CD4-positive, alpha-beta T cell treated with Interleukin-15 for 4 hours (primary cell): ENCODE results near the gene RERG.
"Not testable (repeated sequence)": the region's sequence is repeated elsewhere in the genome, so short reads cannot be mapped to it uniquely, and the experiment has no call there.

Source experiments
- DNase-seq: peaks from one replicate; pipeline ENCODE4 v3.0.0-alpha.2; 2020; ENCODE audit warnings: low spot score

The RERG gene, protein sequence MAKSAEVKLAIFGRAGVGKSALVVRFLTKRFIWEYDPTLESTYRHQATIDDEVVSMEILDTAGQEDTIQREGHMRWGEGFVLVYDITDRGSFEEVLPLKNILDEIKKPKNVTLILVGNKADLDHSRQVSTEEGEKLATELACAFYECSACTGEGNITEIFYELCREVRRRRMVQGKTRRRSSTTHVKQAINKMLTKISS

DNA sequence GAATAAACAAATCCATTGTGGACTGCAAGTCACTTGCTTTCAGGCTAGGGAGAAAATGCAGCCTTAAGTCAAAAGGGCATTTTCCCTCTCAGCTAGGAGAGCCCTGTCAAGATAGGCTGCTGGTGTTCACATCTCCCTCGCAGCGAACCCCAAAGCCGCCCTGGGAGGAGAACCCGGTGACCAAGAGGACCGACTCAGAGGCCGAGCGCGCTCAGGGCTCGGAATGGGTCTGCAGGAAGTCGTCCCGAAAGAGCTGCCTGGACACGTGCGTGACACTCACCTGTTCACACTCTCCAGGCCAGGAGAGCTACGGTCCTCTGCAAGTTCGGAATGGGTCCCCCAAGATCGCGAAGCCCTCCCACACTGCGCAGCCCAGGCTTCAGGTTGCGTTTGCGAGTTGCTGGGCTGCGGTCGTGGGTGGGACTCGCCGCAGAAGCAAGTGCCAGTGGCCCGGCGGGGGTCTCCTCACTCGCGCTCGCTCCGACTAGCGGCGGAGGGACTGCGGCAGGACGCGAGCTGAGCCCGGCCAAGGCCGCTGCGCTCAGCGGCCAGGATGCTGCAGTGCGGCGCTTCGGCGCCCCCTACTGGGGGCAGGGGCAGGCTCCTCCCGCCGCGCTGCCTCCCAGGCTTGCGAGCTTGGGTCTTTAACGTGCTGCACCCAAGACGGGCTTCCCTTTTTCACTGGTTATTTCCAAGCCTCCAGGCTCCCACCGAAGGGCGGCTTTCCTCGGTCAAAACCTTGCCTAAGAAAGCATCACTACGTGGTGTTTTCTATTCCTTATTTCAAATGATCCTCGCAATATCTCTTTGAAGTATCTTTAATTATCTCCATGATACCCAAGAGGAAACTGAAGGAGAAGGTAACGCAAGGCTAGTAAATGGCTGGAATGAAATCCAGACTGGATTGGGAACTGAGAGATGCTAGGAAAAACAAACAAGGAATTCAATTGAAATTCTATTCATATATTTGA is at the start of gene RERG:
TSS of gene RERG (minus strand) at position 503 of the 971 bp plus-strand sequence. CDS start 3,928 bp downstream, outside the sequence.
- peak; percentile 63 for DNase-seq

DNA sequence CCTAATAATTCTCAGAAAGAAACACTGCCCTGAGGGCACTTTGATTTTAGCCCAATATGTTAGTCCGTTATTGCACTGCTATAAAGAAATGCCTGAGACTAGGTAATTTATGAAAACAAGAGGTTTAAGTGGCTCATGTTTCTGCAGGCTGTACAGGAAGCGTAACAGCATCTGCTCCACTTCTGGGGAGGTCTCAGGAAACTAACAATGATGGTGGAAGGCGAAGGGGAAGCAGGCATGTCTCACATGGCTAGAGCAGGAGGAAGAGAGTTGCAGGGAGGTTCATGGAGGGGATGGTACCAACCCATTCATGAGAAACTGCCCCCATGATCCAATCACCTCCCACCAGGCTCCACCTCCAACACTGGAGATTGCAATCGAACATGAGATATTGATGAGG is 49.4 kb upstream of the RERG start:
- DNase-seq = no peak

GRCh38 chr12:15268927-15269552 is 47.8 kb upstream of the RERG start:
- peak; percentile 54 for DNase-seq

DNA sequence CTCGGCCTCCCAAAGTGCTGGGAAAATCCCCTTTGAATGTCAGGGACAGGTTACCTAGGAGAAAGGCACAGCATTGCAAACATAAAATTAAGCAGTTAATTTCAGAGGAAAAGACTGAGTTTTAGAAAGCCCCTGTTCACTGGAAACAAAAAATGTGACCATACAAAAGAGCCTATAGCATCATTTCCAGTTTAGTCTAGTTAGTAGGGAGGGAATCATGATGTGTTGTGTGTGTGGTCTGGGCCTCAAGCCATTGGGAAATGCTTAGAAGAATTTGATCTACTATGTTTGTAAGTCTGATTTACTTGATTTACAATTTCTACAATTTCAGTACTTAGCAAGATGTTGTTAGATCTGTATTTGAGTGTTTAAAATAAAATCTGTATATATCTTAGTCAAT is 47.1 kb upstream of the RERG start:
- no peak for DNase-seq

DNA sequence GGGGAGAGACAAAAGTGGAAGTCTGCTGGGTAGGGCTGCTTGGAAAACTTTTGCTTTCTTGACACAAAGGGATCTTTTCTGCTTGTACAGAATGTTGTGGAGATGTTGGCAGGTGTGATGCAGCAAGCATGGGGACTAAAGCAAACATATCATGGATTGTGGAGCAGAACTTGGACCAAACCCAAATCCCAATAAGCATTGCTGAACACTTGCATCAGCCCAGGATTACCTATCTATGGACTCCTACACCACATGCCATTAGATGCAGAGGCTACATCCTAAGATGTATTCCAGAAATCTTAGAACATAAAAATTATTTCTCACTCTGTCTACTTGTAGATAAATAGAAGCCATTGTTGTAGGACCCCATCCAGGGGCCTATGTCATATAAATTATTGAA is 44.7 kb upstream of the RERG start:
- no peak for DNase-seq

GRCh38 chr12:15256761-15257160 is 35.5 kb upstream of the RERG start:
- no peak for DNase-seq

DNA sequence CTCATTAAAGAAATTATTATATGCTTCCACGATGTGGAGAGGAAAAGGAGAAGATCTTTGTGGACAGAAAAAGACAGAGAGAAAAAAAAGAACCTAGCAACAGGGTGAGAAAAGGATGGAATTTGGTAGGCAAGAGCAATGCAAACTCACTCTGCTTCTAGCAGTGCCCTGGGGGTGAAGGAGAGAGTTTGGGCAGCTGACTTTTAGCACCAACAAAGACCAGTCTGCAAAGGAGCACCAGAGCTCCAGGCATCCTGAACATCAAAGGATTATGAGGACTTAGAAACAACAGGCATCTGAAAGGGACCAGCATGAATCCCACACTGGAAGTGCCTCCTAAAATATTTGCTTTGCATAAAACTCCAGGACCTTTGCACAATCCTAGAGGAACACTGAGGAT is 32.8 kb upstream of the RERG start:
- no peak for DNase-seq

DNA sequence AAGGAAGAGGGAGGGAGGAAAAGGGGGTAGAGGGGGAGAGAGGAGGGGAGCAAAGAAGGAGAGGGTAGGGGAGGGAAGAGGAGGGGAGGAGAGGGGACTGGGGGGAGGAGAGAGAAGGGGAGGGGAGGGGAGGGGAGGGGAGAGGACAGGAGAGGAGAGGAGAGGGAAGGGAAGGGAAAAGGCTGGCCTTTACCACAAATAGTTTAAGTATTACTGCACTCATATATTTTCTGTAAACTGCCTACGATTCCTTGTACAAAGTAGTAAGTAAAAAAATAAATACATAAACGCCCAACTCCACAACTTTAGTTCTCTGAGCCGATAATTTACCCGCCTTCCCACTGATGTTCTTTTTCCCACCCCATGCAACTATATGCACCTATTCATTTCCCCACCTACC is 23.7 kb upstream of the RERG start:
- no peak for DNase-seq

- no peak for DNase-seq
These were observed 23.1 kb upstream of the RERG start for GRCh38 chr12:15244341-15244740.

GRCh38 chr12:15243102-15243501 is 21.9 kb upstream of the RERG start:
- no peak for DNase-seq

DNA sequence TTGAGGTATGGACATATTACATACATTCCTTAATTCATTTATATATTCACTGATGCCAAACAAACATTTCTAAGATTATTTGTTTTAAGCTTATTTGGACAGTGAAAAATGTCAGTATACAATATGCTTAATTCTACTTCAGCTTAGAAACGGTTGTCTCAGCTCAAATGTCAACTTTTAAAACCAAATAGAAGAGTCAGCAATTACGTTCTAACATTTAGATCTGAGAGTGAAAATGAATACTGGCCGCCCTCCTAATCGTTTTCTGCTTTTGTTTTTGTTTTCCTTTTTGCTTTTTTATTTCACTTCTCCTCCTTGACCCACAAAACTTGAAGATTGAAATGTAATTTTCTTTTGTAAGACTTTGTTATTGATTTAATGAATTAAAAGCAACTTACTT is 19.7 kb upstream of the RERG start:
- no peak for DNase-seq

- DNase-seq = no peak
These were observed 13.3 kb upstream of the RERG start for GRCh38 chr12:15234508-15234907.

- DNase-seq = no peak
These were observed 12.8 kb upstream of the RERG start for GRCh38 chr12:15234011-15234410.

GRCh38 chr12:15232959-15233358 is 11.7 kb upstream of the RERG start:
- no peak for DNase-seq

DNA sequence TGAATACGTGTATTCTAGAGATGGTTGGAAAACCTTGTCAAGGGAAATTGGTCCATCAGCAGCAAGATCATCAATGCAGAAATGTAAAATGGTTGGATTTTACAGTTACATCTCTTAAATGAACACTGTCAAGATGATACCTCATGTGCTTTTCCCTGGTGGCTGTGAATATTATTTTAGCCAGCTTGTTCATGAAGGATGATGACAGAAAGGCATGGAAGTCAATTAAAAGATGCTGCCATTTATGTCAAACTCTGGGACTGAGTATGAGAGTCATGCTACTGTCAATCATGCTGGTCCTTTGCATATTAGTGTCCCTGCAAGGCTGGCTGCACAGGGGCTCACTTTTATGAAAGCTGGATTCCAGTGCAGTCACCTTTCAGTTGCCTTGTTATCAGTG is 10.3 kb upstream of the RERG start:
- no peak for DNase-seq

DNA sequence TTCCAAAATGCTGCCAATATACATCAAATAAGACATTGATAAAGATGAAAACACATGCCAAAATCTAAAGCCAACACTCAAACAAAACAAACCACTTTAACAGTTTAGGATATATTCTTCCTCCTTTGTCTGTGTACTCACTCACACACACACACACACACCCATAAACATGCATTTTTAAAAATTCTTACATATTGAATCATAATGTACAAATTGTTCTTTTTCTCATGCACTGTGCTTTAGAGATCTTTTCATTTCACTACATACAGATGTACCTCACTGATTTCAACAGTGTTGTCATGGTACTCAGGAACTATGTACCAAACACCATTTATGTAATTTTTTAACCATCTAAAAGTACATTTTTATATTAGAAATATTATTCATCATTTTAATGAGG is 9.5 kb upstream of the RERG start:
- DNase-seq = no peak

- DNase-seq = no peak
These were observed 8.9 kb upstream of the RERG start for GRCh38 chr12:15230137-15230536.

- no peak for DNase-seq
These were observed 5.9 kb upstream of the RERG start for GRCh38 chr12:15227004-15227679.

GRCh38 chr12:15225863-15226218 is 4.6 kb upstream of the RERG start:
- DNase-seq = not testable (repeated sequence)

GRCh38 chr12:15225136-15225862 is 4.1 kb upstream of the RERG start:
- DNase-seq = no peak

GRCh38 chr12:15222219-15222618 is 1.0 kb upstream of the RERG start:
- no peak for DNase-seq

GRCh38 chr12:15220451-15220850 is 766 bp downstream of the RERG start:
- no peak for DNase-seq
